ENCODE measurements around the gene SRGN. TPM values are rescaled to one million over a fixed set of nuclear protein-coding genes. Genes with fewer than 3 reads are reported as not detected.

SRGN gene
- total RNA-seq, 1 experiment from 2014 or later: 8.5 TPM

GRCh38 chr10:69057951-69058297 is 30.0 kb upstream of the SRGN start:
- POLR2A ChIA-PET: no interaction called here
- Histone ChIP-seq H3K4me1 (ENCODE audit: control insufficient read depth, insufficient read depth, low read length) (peaks cover 9% of the 10 kb centered on the region), H3K4me3 (ENCODE audit: low read depth in 2 of 2, low read length in 2 of 2) (no peak overlapping the region), H3K27ac (ENCODE audit: low read length) (no peak overlapping the region), H3K27me3 (ENCODE audit: control insufficient read depth, insufficient read depth, low read length) (no peaks in the 10 kb centered on the region), H3K36me3 (ENCODE audit: control insufficient read depth, insufficient read depth, low read length) (no peaks in the 10 kb centered on the region), H3K9me3 (ENCODE audit: control insufficient read depth, insufficient read depth, low read depth, low read length) (no peaks in the 10 kb centered on the region)
- CTCF ChIA-PET: no interaction called here
- intact Hi-C loops (cut with micrococcal nuclease; ENCODE audit: unreplicated experiment) (no loop called here), in situ Hi-C loops (cut with HindIII; ENCODE audit: low pct_unique_long_range_greater_than_20kb, low sequenced_read_pairs) (no loop called here)
- TF ChIP-seq, protein P1, sequence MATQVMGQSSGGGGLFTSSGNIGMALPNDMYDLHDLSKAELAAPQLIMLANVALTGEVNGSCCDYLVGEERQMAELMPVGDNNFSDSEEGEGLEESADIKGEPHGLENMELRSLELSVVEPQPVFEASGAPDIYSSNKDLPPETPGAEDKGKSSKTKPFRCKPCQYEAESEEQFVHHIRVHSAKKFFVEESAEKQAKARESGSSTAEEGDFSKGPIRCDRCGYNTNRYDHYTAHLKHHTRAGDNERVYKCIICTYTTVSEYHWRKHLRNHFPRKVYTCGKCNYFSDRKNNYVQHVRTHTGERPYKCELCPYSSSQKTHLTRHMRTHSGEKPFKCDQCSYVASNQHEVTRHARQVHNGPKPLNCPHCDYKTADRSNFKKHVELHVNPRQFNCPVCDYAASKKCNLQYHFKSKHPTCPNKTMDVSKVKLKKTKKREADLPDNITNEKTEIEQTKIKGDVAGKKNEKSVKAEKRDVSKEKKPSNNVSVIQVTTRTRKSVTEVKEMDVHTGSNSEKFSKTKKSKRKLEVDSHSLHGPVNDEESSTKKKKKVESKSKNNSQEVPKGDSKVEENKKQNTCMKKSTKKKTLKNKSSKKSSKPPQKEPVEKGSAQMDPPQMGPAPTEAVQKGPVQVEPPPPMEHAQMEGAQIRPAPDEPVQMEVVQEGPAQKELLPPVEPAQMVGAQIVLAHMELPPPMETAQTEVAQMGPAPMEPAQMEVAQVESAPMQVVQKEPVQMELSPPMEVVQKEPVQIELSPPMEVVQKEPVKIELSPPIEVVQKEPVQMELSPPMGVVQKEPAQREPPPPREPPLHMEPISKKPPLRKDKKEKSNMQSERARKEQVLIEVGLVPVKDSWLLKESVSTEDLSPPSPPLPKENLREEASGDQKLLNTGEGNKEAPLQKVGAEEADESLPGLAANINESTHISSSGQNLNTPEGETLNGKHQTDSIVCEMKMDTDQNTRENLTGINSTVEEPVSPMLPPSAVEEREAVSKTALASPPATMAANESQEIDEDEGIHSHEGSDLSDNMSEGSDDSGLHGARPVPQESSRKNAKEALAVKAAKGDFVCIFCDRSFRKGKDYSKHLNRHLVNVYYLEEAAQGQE (IDR thresholded peaks at IDR 0.05; ENCODE audit: insufficient read depth in 1 of 2, low read depth in 2 of 2, low read length in 1 of 2): no peak
- TF ChIP-seq SIN3A (IDR thresholded peaks at IDR 0.05; ENCODE audit: borderline replicate concordance, insufficient read depth, low read depth, low read length): no peak
- no peak for TF ChIP-seq CTCF (IDR thresholded peaks at IDR 0.05)
- ATAC-seq: no peak
- BruUV-seq (replicated peaks): no TSS peak
- no peak for DNase-seq (ENCODE audit: low read depth, low spot score)

DNA sequence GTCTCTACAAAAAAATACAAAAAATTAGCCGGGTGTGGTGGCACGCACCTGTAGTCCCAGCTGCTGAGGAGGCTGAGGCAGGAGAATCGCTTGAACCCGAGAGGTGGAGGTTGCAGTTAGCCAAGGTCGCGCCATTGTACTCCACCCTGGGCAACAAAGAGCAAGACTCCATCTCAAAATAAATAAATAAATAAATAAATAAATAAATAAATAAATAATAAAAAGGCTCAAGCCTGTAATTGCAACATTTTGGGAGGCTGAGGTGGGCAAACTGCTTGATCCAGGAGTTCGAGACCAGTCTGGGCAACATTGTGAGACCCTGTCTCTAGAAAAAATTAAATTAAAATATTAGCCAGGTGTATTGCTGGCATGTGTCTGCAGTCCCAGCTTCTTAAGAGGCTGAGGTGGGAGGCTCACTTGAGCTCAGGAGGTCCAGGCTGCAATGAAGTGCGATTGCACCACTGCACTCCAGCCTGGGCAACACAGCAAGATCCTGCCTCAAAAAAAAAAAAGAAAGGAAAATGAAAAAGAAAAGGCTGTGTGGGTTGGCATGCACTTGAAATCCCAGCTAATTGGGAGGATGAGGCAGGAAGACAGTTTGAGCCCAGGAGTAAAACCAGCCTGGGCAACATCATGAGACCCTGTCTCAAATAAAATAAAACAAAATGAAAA is 27.6 kb upstream of the SRGN start:
- TF ChIP-seq, protein P1 (IDR thresholded peaks at IDR 0.05; ENCODE audit: insufficient read depth in 1 of 2, low read depth in 2 of 2, low read length in 1 of 2): no peak
- no peak for TF ChIP-seq CTCF (IDR thresholded peaks at IDR 0.05)
- no peak for TF ChIP-seq TCF7L2 (IDR thresholded peaks at IDR 0.05; ENCODE audit: low read depth, low read length)
- TF ChIP-seq POLR2AphosphoS5 (IDR thresholded peaks at IDR 0.05; ENCODE audit: low read depth, low read length): no peak
- no peak for TF ChIP-seq SIN3A (IDR thresholded peaks at IDR 0.05; ENCODE audit: borderline replicate concordance, insufficient read depth, low read depth, low read length)
- DNase-seq (ENCODE audit: low read depth, low spot score) (no peak), ATAC-seq (no peak)
- in situ Hi-C loops (cut with HindIII; ENCODE audit: low pct_unique_long_range_greater_than_20kb, low sequenced_read_pairs) (no loop called here), intact Hi-C loops (cut with micrococcal nuclease; ENCODE audit: unreplicated experiment) (no loop called here)
- POLR2A ChIA-PET: interaction anchor here (0.6 kb wide), 1 partner anchor 143 kb away, joined by 3 read pairs; no protein-coding TSS in a partner anchor
- BruUV-seq (replicated peaks): no TSS peak
- H3K27ac ChIP-seq (ENCODE audit: low read length): no peak overlapping the region
- CTCF ChIA-PET: no interaction called here
- H3K36me3 ChIP-seq (ENCODE audit: control insufficient read depth, insufficient read depth, low read length): no peaks in the 10 kb centered on the region
- no peaks in the 10 kb centered on the region for H3K27me3 ChIP-seq (ENCODE audit: control insufficient read depth, insufficient read depth, low read length)
- no peaks in the 10 kb centered on the region for H3K9me3 ChIP-seq (ENCODE audit: control insufficient read depth, insufficient read depth, low read depth, low read length)
- no peak overlapping the region for H3K4me3 ChIP-seq (ENCODE audit: low read depth in 2 of 2, low read length in 2 of 2)
- H3K4me1 ChIP-seq (ENCODE audit: control insufficient read depth, insufficient read depth, low read length): peaks cover 9% of the 10 kb centered on the region
